Activated CD8-positive, alpha-beta memory T cell treated with anti-CD3 and anti-CD28 coated beads for 1 hour (primary cell): Measurements from ENCODE around the gene IRAG1.

Experiments used
- DNase-seq, 2 donors: peaks; one replicate each; pipeline ENCODE4 v3.0.0-alpha.2; 2020; ENCODE audit warnings: low read depth in 1 of 2; ENCODE audit errors: extremely low read depth in 1 of 2

IRAG1 gene

GRCh38 chr11:10670099-10670498 lies 23.5 kb downstream of the IRAG1 start:
- DNase-seq, result no peak

- DNase-seq, result no peak
Measured at GRCh38 chr11:10669258-10670033, 24.1 kb downstream of the IRAG1 start.

GRCh38 chr11:10667521-10667885 lies 26.1 kb downstream of the IRAG1 start:
- no peak for DNase-seq

GRCh38 chr11:10666556-10667520 lies 26.7 kb downstream of the IRAG1 start:
- DNase-seq, result no peak

GRCh38 chr11:10664496-10664895 lies 29.1 kb downstream of the IRAG1 start:
- no peak for DNase-seq

- no peak for DNase-seq
Measured at GRCh38 chr11:10663990-10664389, 29.6 kb downstream of the IRAG1 start.

- no peak for DNase-seq
Measured at GRCh38 chr11:10663365-10663764, 30.2 kb downstream of the IRAG1 start.

- no peak for DNase-seq
Measured at GRCh38 chr11:10660323-10660722, 33.2 kb downstream of the IRAG1 start.

GRCh38 chr11:10659339-10660216 lies 34.0 kb downstream of the IRAG1 start:
- DNase-seq, result no peak

- DNase-seq, result no peak
Measured at GRCh38 chr11:10658621-10659338, 34.8 kb downstream of the IRAG1 start.

GRCh38 chr11:10657308-10658271 lies 36.0 kb downstream of the IRAG1 start:
- no peak for DNase-seq

- no peak for DNase-seq
Measured at GRCh38 chr11:10655943-10656576, 37.5 kb downstream of the IRAG1 start.

- no peak for DNase-seq
Measured at GRCh38 chr11:10655227-10655626, 38.3 kb downstream of the IRAG1 start.

GRCh38 chr11:10654811-10655150 lies 38.8 kb downstream of the IRAG1 start:
- DNase-seq, result no peak

- DNase-seq, result no peak
Measured at GRCh38 chr11:10653946-10654810, 39.4 kb downstream of the IRAG1 start.

- DNase-seq, result no peak
Measured at GRCh38 chr11:10653261-10653660, 40.3 kb downstream of the IRAG1 start.

GRCh38 chr11:10651656-10652361 lies 41.7 kb downstream of the IRAG1 start:
- no peak for DNase-seq
